Stimulated activated CD8-positive, alpha-beta memory T cell treated with anti-CD3 and anti-CD28 coated beads, Interleukin-4, amount 100 ng/mL, for 4 hours (primary cell): ENCODE data around the gene KCNK17.

Source experiments
- DNase-seq, 2 donors: peaks; one replicate each; pipeline ENCODE4 v3.0.0-alpha.2; 2020; ENCODE audit warnings: low read depth in 2 of 2, low spot score in 1 of 2

Gene KCNK17

GRCh38 chr6:39338397-39338796 is 24.2 kb upstream of the KCNK17 start:
- DNase-seq = no peak

DNA sequence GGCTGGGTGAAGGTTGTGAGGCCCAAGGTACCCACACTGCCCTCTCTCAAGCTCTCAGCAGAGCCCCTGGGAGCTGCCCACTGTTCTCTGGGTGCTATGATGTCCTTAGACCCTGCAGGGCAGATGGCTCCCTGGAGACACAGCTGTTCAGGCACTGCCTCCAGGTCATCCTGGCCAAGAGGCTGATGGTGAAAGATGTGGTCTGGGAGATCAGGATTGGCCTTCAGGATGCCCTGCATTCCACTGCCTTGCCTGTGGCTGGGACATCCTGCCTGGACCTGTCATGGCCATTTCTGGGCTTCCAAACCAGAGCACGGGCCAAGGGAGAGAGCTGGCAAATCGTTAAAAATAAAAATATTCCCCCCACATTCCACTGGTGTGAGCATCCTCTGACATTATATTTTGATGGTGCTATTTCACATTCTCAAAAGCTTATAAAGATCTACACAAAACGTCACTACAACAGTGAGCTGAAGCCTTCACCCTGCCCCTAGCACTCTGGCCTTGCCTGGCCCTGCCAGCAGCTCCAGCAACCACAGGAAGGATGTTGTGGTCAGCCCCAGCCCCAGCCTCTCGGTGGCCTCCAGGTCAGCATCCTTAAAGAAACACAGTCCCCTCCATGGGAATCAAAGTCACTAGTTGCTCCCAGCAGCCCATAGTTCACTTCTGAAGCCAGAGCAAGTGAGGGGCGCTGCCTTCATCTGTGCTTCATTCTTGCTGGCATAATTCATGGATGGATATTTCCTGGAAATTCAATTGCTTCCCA is 21.7 kb upstream of the KCNK17 start:
- no peak for DNase-seq

GRCh38 chr6:39333644-39334438 is 19.6 kb upstream of the KCNK17 start:
- DNase-seq = no peak

DNA sequence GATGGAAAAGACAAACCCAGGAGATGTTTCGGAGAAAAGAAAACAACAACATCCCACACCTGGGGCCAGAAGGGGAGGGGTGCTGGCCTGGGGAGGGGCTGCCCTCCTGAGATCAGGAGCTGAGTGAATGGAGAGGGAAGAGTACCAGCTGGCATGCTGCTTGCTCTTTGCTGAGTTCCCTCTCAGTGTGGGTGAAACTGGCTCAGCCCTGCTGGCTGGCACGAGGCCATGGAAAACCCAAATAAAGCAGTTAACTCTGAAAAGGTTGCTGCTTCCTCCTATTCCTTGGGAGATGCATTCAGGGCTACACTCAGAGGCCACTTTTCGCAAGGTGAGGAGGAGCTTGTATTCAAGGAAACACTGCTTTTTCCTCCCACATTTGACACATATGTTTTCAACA is 16.3 kb upstream of the KCNK17 start:
- DNase-seq = no peak

- no peak for DNase-seq
These were observed 15.8 kb upstream of the KCNK17 start for GRCh38 chr6:39330057-39330456.

- no peak for DNase-seq
These were observed 13.8 kb upstream of the KCNK17 start for GRCh38 chr6:39328066-39328465.

GRCh38 chr6:39327507-39327906 is 13.3 kb upstream of the KCNK17 start:
- DNase-seq = no peak

DNA sequence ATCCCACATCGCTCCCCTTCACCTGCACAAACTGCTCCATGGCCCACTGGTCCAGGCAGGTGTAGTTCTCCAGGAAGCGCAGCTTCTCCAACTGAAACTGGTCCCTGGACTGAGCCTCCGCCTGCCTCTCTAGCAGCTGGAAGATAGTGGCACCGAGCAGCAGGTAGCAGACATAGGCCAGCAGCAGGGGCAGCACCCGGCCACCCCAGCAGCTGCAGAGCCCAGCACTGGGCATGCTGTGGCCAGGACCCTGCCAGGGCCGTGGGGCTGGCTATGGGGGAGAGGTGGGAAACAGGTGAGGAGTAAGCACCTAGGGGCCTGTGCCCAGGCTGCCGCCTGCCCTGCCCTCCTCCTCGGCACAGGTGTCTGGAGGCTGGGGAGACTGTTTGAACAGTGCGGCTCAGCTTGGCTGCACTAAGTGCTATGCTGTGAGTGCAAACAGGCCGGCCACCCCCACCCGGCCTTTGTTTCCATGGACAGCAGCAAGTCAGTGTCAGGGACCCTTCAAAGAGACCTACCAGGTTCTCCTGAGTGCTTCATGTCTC is 8.2 kb upstream of the KCNK17 start, which contains the start of gene KCNK16:
KCNK16 (minus strand) TSS at position 397 of the 545 bp plus-strand sequence; CDS start at position 235, 162 bp downstream.
- DNase-seq = no peak

DNA sequence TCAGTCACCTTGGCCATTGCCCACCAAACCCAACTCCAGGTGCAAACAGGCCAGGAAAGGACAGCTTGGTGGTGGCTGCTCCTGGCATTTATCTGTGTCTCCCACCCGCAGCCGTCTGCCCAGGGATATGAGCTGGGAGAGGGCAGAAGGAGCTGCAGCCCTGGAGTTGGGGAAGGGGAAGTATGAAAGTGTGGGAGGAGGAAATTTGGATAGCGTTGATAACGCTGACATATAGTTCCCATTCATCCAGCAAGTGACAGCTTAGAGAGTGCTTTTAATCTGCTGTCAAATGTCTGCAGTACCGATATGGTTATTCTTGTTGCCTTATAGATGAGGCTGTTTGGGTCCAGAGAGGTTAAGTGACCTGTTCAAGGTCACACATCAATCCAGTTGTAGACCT is 7.5 kb upstream of the KCNK17 start:
- no peak for DNase-seq

DNA sequence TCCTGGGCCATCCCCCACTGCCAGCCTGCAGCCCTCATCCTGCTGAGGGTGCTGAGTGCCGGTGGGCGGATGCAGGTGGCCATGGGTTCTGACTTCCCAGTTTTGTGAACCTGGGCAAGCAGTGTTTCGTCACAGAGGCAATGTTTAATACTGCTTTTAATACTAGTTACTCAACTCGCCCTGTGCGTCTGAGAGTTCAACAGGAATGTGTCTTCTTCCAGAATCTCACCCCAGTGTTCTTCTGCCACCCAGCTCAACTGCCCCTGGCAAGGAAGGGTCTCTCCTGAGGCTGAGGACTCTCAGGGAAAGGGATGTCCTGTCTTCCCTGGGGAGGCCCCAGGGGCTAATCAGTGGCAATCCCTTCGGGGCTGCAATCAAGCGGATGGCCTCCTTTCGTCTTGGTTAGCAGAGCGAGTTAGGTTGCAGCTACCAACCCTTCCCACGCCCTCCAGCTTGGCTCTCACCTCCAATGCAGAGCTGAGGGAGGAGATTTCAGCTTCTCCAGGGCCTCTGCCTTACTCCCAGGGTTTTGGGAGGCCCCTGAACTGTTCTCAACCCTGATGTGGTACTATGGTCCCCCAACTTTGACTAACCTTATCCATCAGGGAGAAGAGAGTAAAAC is 6.3 kb upstream of the KCNK17 start:
- DNase-seq = no peak

- DNase-seq = no peak
These were observed 5.6 kb upstream of the KCNK17 start for GRCh38 chr6:39319621-39320362.

- no peak for DNase-seq
These were observed 3.0 kb upstream of the KCNK17 start for GRCh38 chr6:39317256-39317655.

- no peak for DNase-seq
These were observed 520 bp downstream of the KCNK17 start for GRCh38 chr6:39313526-39314272.

DNA sequence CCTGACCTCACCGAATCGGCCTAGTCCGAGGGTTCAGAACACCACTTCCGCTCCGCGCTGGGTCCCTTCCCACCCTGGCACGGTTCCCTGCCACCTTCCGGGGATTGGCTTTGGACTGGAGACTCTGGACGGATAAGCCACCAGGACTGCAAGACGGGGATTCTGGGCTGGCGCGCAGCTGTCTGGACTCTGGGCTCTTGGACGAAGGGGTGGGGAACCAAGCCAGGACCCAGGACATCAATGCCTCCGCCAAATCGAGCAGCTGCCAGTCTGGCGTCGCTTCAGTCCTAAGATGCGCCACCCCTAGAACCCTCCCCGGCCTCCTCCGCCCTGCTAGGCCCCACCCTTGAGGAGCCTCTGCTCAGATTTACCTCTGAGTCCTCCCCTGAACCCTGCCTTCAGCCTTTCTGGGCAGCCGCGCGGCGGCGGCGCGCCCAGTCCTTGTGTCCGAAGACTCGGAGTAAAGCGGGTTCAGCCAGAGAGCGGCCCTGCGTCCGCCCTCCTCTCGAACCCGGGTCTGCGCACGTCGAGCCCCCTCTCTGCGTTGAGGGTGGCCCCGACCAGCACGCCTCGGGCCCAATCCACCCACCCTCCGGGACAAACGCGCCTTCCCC is 1.2 kb downstream of the KCNK17 start:
- DNase-seq = no peak

GRCh38 chr6:39310542-39310941 is 3.7 kb downstream of the KCNK17 start:
- DNase-seq = no peak

DNA sequence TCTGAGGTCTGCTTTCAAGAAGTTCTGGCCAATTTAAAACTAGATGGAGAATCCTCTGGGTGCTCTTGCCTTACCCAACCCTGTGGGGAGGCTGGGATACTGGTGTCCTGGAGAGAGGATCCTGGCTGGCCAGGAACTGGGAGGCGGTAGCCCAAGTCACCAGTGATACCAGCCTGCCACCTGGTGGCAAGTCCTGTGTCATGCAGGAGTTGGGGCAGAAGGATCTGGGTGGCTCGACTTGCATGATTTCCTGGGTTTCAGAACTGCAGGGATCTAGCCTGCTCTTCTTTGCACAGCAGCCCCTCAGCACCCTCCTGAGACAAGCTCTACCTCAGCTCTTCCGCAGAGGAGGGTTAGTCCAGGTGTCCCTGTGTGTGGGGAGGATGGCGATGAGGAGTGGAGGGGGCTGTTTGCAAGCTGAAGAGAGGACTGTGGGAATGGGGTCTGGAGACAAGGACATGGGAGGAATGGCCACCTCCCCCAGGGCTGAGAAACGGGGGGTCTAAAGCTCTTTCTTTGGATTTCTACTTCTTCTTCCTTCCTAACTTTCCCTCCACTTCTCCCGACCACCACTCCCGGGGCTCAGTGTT is 4.2 kb downstream of the KCNK17 start:
- DNase-seq = peak in 1 of 2 donors; percentile 19

DNA sequence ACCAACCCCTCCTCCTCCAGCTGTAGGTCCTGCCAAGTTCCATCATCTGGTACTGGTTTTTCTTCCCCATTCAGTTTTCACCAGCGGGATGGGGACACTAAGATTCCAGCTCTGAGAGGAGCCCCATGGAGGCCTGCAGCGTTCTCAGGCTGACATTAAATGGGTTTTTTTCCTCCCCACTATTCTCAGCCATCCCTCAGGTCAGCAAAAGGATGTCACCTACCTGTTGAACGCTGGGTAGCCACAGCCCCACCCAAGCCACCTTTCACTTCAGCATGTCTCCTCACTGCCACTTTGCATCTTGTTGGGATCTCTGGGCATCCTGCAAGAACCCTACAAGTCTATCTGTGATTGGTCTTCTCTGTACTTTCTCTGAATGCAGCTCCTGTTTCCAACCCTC is 6.8 kb downstream of the KCNK17 start:
- no peak for DNase-seq

DNA sequence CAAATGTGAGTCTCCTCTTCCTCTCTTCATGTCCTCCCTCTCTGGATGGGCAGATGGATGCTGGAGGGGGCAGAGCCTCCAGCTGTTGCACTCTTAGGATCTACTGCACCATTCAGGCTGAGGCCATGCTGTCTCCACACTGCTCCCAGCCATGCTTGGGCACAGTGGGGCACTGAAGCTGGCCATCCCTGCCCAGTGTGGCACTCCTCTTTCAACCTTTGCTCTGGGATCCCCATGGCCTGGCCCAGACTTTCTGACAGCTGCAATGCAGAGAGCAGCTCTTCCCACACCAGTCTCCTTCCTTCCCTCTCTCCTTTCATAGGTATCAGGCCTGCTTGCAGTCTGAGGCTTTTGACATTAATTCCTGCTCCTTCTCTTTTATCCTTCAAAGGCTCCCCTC is 9.3 kb downstream of the KCNK17 start:
- no peak for DNase-seq

DNA sequence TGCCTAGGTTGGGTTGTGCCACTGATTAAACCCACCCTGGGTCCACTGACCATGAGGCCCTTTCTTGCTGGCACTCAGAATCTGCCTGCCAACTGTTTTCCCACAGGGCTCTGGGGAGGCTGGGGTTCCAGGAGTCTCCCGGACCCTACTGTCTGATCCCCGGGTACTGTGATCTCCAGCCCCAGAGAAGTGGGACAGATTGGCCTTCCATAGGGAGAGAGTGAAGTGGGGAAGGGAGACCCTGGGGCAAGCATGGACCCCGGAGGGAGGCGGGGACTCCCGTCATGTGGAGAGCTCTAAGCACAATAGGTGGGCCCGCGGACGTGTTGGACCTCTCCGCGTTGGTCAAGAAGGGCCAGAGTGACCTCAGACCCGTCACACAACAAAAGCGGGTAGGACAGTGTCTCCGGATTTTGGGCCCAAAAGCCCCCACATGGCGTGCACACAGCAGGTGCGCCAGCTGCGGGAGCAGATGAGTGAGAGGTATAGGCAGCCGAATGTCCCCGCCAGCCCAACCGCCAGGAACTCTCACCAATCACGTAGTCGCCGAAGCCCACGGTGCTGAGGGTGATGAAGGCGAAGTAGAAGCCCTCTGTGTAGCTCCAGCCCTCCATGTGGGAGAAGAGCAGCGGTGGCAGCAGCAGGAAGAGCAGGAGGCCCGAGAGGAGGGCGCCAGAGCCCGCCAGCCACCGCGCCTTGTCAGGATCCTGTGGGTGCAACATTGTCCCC is 10.6 kb downstream of the KCNK17 start:
- DNase-seq = no peak
